ENCODE measurements around the gene PCSK1N.

The PCSK1N gene

GRCh38 chrX:48789366-48790220 is 45.8 kb downstream of the PCSK1N start:
- no peak for DNase-seq (ENCODE audit: low read depth in 2 of 2)

GRCh38 chrX:48787505-48788443 is 47.6 kb downstream of the PCSK1N start:
- no peak for DNase-seq (ENCODE audit: low read depth in 2 of 2)

- DNase-seq (ENCODE audit: low read depth in 2 of 2), result no peak
Observed at GRCh38 chrX:48786825-48787504, 48.4 kb downstream of the PCSK1N start.

GRCh38 chrX:48786341-48786800 is 49.0 kb downstream of the PCSK1N start, which contains the start of gene GATA1:
GATA1 (plus strand) TSS chrX:48786590; CDS start chrX:48791110, 4,520 bp downstream.
- DNase-seq (ENCODE audit: low read depth in 2 of 2), result no peak

GRCh38 chrX:48785540-48786214 is 49.7 kb downstream of the PCSK1N start:
- no peak for DNase-seq (ENCODE audit: low read depth in 2 of 2)

- DNase-seq (ENCODE audit: low read depth in 2 of 2), result no peak
Observed at GRCh38 chrX:48785186-48785539, 50.2 kb downstream of the PCSK1N start.

GRCh38 chrX:48784726-48785125 is 50.7 kb downstream of the PCSK1N start:
- no peak for DNase-seq (ENCODE audit: low read depth in 2 of 2)

GRCh38 chrX:48782795-48783194 is 52.6 kb downstream of the PCSK1N start:
- DNase-seq (ENCODE audit: low read depth in 2 of 2), result no peak

- no peak for DNase-seq (ENCODE audit: low read depth in 2 of 2)
Observed at GRCh38 chrX:48782216-48782615, 53.2 kb downstream of the PCSK1N start.

- DNase-seq (ENCODE audit: low read depth in 2 of 2), result no peak
Observed at GRCh38 chrX:48781705-48782104, 53.7 kb downstream of the PCSK1N start.

All from stimulated activated CD4-positive, alpha-beta T cell treated with anti-CD3 and anti-CD28 coated beads, Interleukin-1b, Interleukin-23, amount 100 ng/mL, for 4 hours (primary cell).